SK-N-SH (cell line): ENCODE data around the gene PSMA1. TPM values are rescaled to one million over a fixed set of nuclear protein-coding genes. Genes with fewer than 3 reads are reported as not detected.

Experiments
- CTCF ChIA-PET: fragments of 300-600, 350-600 bp; formaldehyde crosslinking; extraction: SDS; loops from one replicate; lab custom pipeline; 2021; lab: Yijun Ruan, JAX
- POLR2A ChIA-PET: fragments of 350-600 bp; sonication (Branson Sonifier 250); formaldehyde crosslinking; extraction: SDS; loops from one replicate; lab custom pipeline; 2020; ENCODE audit warnings: antibody characterized with exemption, inconsistent platforms; lab: Yijun Ruan, JAX
- DNase-seq: peaks from one replicate; pipeline ENCODE4 v3.0.0; 2012
- H2AFZ ChIP-seq: fragments of 200-600 bp; sonication (generic); 2 replicates; pipeline ENCODE4 v1.8.1; 2016; ENCODE audit warnings: antibody characterized with exemption, mild to moderate bottlenecking, low read depth
- H3F3A ChIP-seq: fragments of 200-600 bp; sonication (generic); replicated peaks from 2 replicates; pipeline ENCODE3; 2016; ENCODE audit warnings: antibody characterized with exemption, mild to moderate bottlenecking; ENCODE audit not compliant: insufficient read depth
- H3K27ac ChIP-seq, 2 experiments: fragments of 200-500 bp in 1 of 2; fragments of 200-600 bp in 1 of 2; sonication (Bioruptor generic) in 1 of 2; sonication (generic), shearing (Covaris generic) in 1 of 2; 2 replicates each; pipeline versions ENCODE4 v1.5.1 to v1.6.1; 2014 to 2016; ENCODE audit warnings: low read depth in 2 of 2, inconsistent platforms in 1 of 2, low read length in 1 of 2, mild to moderate bottlenecking in 1 of 2, mixed read lengths in 1 of 2
- H3K27me3 ChIP-seq: fragments of 200-600 bp; sonication (generic), shearing (Covaris generic); 2 replicates; pipeline ENCODE4 v1.6.1; 2016; ENCODE audit warnings: mixed run types; ENCODE audit not compliant: insufficient read depth
- H3K36me3 ChIP-seq, 2 experiments: fragments of 200-500 bp in 1 of 2; fragments of 200-600 bp in 1 of 2; sonication (Bioruptor generic) in 1 of 2; sonication (generic) in 1 of 2; replicated peaks in 1 of 2; 2 replicates each; pipeline versions ENCODE3 to v1.5.1; 2014 to 2016; ENCODE audit warnings: low read length in 1 of 2, mild to moderate bottlenecking in 1 of 2; ENCODE audit not compliant: insufficient read depth in 2 of 2, control insufficient read depth in 1 of 2
- H3K4me1 ChIP-seq, 2 experiments: fragments of 200-500 bp in 1 of 2; fragments of 200-600 bp in 1 of 2; sonication (Bioruptor generic) in 1 of 2; sonication (generic), shearing (Covaris generic) in 1 of 2; 2 replicates each; pipeline versions ENCODE4 v1.5.1 to v1.6.1; 2014 to 2016; ENCODE audit warnings: low read depth in 1 of 2, low read length in 1 of 2, mixed run types in 1 of 2; ENCODE audit not compliant: insufficient read depth in 2 of 2, control insufficient read depth in 1 of 2
- H3K4me2 ChIP-seq: fragments of 200-600 bp; sonication (generic), shearing (Covaris generic); 2 replicates; pipeline ENCODE4 v1.6.1; 2017; ENCODE audit warnings: mixed run types
- H3K4me3 ChIP-seq, 2 experiments: fragments of 200-500 bp in 1 of 2; fragments of 200-600 bp in 1 of 2; sonication (Bioruptor generic) in 1 of 2; sonication (generic), shearing (Covaris generic) in 1 of 2; 2 replicates each; pipeline versions ENCODE4 v1.5.1 to v1.8.1; 2014 to 2016; ENCODE audit warnings: low read depth in 2 of 2, inconsistent platforms in 1 of 2, low read length in 1 of 2, mild to moderate bottlenecking in 1 of 2, mixed read lengths in 1 of 2, moderate library complexity in 1 of 2
- H3K79me2 ChIP-seq: fragments of 200-600 bp; sonication (generic); 2 replicates; pipeline ENCODE4 v1.8.1; 2017; ENCODE audit warnings: mild to moderate bottlenecking; ENCODE audit not compliant: insufficient read depth
- H3K9ac ChIP-seq: fragments of 200-600 bp; sonication (generic); 2 replicates; pipeline ENCODE4 v1.6.1; 2017; ENCODE audit warnings: mixed run types
- H3K9me2 ChIP-seq: fragments of 200-600 bp; sonication (generic); 2 replicates; pipeline ENCODE4 v1.6.1; 2017; ENCODE audit warnings: mixed run types
- H3K9me3 ChIP-seq: fragments of 200-600 bp; sonication (generic); 2 replicates; pipeline ENCODE4 v1.6.1; 2017; ENCODE audit warnings: mixed run types, mild to moderate bottlenecking, moderate library complexity
- H4K20me1 ChIP-seq: fragments of 200-600 bp; sonication (generic); 2 replicates; pipeline ENCODE4 v1.6.1; 2017; ENCODE audit warnings: mild to moderate bottlenecking, mixed run types; ENCODE audit not compliant: insufficient read depth
- CHD2 ChIP-seq: fragments of 150-350 bp; IDR thresholded peaks from 2 replicates; pipeline ENCODE4 v1.6.1; 2018; ENCODE audit warnings: low read length; ENCODE audit not compliant: partially characterized antibody
- EP300 ChIP-seq, 2 experiments: IDR thresholded peaks; 2 replicates each; pipeline versions ENCODE4 v1.4.0 to v1.6.1; 2012; ENCODE audit warnings: borderline replicate concordance in 1 of 2, low read depth in 1 of 2, low read length in 1 of 2
- EZH2phosphoT487 ChIP-seq: fragments of 200-600 bp; sonication (generic); IDR thresholded peaks from 2 replicates; pipeline ENCODE4 v1.6.1; 2017; ENCODE audit warnings: low read depth, mixed run types, mild to moderate bottlenecking, antibody characterized with exemption, moderate library complexity, borderline replicate concordance
- GABPA ChIP-seq: IDR thresholded peaks from 2 replicates; pipeline ENCODE4 v1.4.0; 2012; ENCODE audit warnings: low read depth, mild to moderate bottlenecking
- GATA2 ChIP-seq: sonication (generic); formaldehyde crosslinking; IDR thresholded peaks from 2 replicates; pipeline ENCODE4 v1.5.0; 2020; ENCODE audit warnings: mild to moderate bottlenecking, missing genetic modification reagents
- IRF3 ChIP-seq: fragments of 150-350 bp; IDR thresholded peaks from 2 replicates; pipeline ENCODE4 v1.6.1; 2016; ENCODE audit warnings: mild to moderate bottlenecking, low read depth, low read length
- JUND ChIP-seq: IDR thresholded peaks from 2 replicates; pipeline ENCODE4 v1.4.0; 2012
- NFIC ChIP-seq: IDR thresholded peaks from 2 replicates; pipeline ENCODE4 v1.4.0; 2012; ENCODE audit warnings: borderline replicate concordance
- RCOR1 ChIP-seq: fragments of 150-350 bp; IDR thresholded peaks from 2 replicates; pipeline ENCODE4 v1.6.1; 2017; ENCODE audit warnings: antibody characterized with exemption, low read length
- REST ChIP-seq: IDR thresholded peaks from 2 replicates; pipeline ENCODE4 v1.6.1; 2012; ENCODE audit warnings: mild to moderate bottlenecking, low read depth, low read length, moderate library complexity
- RXRA ChIP-seq: IDR thresholded peaks from 2 replicates; pipeline ENCODE4 v1.4.0; 2012; ENCODE audit warnings: low read depth, mild to moderate bottlenecking, borderline replicate concordance
- SIN3A ChIP-seq: IDR thresholded peaks from 2 replicates; pipeline ENCODE4 v1.6.1; 2012; ENCODE audit warnings: low read depth, mild to moderate bottlenecking, low read length, moderate library complexity, borderline replicate concordance
- SMC3 ChIP-seq: IDR thresholded peaks from 2 replicates; pipeline ENCODE4 v1.6.1; 2012; ENCODE audit warnings: low read depth, low read length, improper control_type of control experiment
- TAF1 ChIP-seq: IDR thresholded peaks from 2 replicates; pipeline ENCODE4 v1.6.1; 2012; ENCODE audit warnings: low read depth, mild to moderate bottlenecking, low read length, moderate library complexity, borderline replicate concordance
- TEAD4 ChIP-seq: IDR thresholded peaks from 2 replicates; pipeline ENCODE4 v1.4.0; 2012; ENCODE audit warnings: mild to moderate bottlenecking, borderline replicate concordance; ENCODE audit not compliant: insufficient read depth
- WGBS: methylation state at CpG from one replicate; pipeline ENCODE4 v1.1.6; 2017; ENCODE audit warnings: low lambda C conversion rate; 5-methylcytosine and 5-hydroxymethylcytosine counted together
- polyA plus RNA-seq, 3 experiments: library from polyadenylated mRNA; depleted of rRNA; stranded (reverse); fragments of >200 nt; gene quantifications; 2 replicates each; pipeline ENCODE4 v1.2.3, GENCODE V29; 2012
- TF ChIP-seq, protein P1 (sequence below): IDR thresholded peaks from 2 replicates; pipeline ENCODE4 v1.4.0; 2012; ENCODE audit warnings: low read depth
- TF ChIP-seq, protein P2 (sequence below): IDR thresholded peaks from 2 replicates; pipeline ENCODE4; 2012

PSMA1 gene
- polyA plus RNA-seq, 1 of the 3 experiments (the other 2 are of a cell fraction): 166 TPM

- Histone ChIP-seq H3K4me1 (no peaks in the 10 kb centered on the region; a peak in 2 of 4 replicates), H3K9ac (no peak overlapping the region), H4K20me1 (no peaks in the 10 kb centered on the region), H3K4me2 (no peak overlapping the region), H3K79me2 (no peaks in the 10 kb centered on the region), H3K36me3 (no peaks in the 10 kb centered on the region), H2AFZ (no peak overlapping the region), H3K9me2 (no peaks in the 10 kb centered on the region), H3K27ac (peak overlapping the region in 1 of 2 experiments; percentile 16; a peak in 1 of 4 replicates), H3K9me3 (no peaks in the 10 kb centered on the region), H3K27me3 (no peaks in the 10 kb centered on the region), H3F3A (no peaks in the 10 kb centered on the region), H3K4me3 (no peak overlapping the region)
- CTCF ChIA-PET: interaction anchor here (0.7 kb wide), 1 partner anchor 10 kb away, joined by 3 read pairs; no protein-coding TSS in a partner anchor
- DNase-seq: no peak
- POLR2A ChIA-PET: no interaction called here
- 55% methylated on average over 4 of the region's 4 CpGs for WGBS
- TF ChIP-seq CHD2 (no peak), SMC3 (no peak), RXRA (no peak), JUND (no peak), GATA2 (CRISPR knock-in tag) (no peak), EZH2phosphoT487 (no peak), NFIC (no peak), REST (no peak), TEAD4 (no peak), EP300 (IDR thresholded peaks at IDR 0.05; ENCODE audit: borderline replicate concordance in 1 of 2, low read depth in 1 of 2, low read length in 1 of 2) (no peak), RCOR1 (no peak), SIN3A (no peak), GABPA (no peak), IRF3 (no peak), TAF1 (no peak)
- TF ChIP-seq, protein P1, sequence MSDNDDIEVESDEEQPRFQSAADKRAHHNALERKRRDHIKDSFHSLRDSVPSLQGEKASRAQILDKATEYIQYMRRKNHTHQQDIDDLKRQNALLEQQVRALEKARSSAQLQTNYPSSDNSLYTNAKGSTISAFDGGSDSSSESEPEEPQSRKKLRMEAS: no peak
- TF ChIP-seq, protein P2, sequence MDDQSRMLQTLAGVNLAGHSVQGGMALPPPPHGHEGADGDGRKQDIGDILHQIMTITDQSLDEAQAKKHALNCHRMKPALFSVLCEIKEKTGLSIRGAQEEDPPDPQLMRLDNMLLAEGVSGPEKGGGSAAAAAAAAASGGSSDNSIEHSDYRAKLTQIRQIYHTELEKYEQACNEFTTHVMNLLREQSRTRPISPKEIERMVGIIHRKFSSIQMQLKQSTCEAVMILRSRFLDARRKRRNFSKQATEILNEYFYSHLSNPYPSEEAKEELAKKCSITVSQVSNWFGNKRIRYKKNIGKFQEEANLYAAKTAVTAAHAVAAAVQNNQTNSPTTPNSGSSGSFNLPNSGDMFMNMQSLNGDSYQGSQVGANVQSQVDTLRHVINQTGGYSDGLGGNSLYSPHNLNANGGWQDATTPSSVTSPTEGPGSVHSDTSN: no peak
These were observed 29.7 kb upstream of the PSMA1 start for GRCh38 chr11:14549891-14550290.
